GM18526 (cell line): ENCODE measurements around the gene NOP10.
A peak's percentile ranks its signal among the peaks of the same experiment; 100 is the strongest.

ENCODE experiments used
- POLR2A ChIP-seq: IDR thresholded peaks from 3 replicates; pipeline ENCODE4 v1.6.1; 2011; ENCODE audit not compliant: insufficient read length; ENCODE audit errors: extremely low read depth

Gene NOP10

GRCh38 chr15:34360298-34360697 is 17.4 kb upstream of the NOP10 start:
- no peak for TF ChIP-seq POLR2A

- TF ChIP-seq POLR2A: no peak
These were observed 16.5 kb upstream of the NOP10 start for GRCh38 chr15:34359416-34359815.

GRCh38 chr15:34358948-34359347 is 16.0 kb upstream of the NOP10 start:
- no peak for TF ChIP-seq POLR2A

- no peak for TF ChIP-seq POLR2A
These were observed 15.4 kb upstream of the NOP10 start for GRCh38 chr15:34358367-34358766.

GRCh38 chr15:34357653-34358052 is 14.7 kb upstream of the NOP10 start:
- no peak for TF ChIP-seq POLR2A

GRCh38 chr15:34355241-34355640 is 12.3 kb upstream of the NOP10 start:
- no peak for TF ChIP-seq POLR2A

GRCh38 chr15:34354286-34354685 is 11.3 kb upstream of the NOP10 start:
- no peak for TF ChIP-seq POLR2A

GRCh38 chr15:34353627-34354026 is 10.7 kb upstream of the NOP10 start:
- TF ChIP-seq POLR2A: no peak

GRCh38 chr15:34349769-34350168 is 6.8 kb upstream of the NOP10 start:
- TF ChIP-seq POLR2A: no peak

GRCh38 chr15:34348735-34349300 is 5.9 kb upstream of the NOP10 start:
- TF ChIP-seq POLR2A: no peak

GRCh38 chr15:34347951-34348638 is 5.2 kb upstream of the NOP10 start:
- TF ChIP-seq POLR2A: no peak

GRCh38 chr15:34341381-34342212 is 1.3 kb downstream of the NOP10 start:
- no peak for TF ChIP-seq POLR2A

GRCh38 chr15:34339946-34340345 is 3.0 kb downstream of the NOP10 start:
- no peak for TF ChIP-seq POLR2A

- TF ChIP-seq POLR2A: no peak
These were observed 4.6 kb downstream of the NOP10 start for GRCh38 chr15:34338347-34338746.

GRCh38 chr15:34337557-34338306 is 5.2 kb downstream of the NOP10 start, which contains the start of gene SLC12A6:
SLC12A6 (minus strand) TSS chr15:34337781; CDS start chr15:34336680, 1,101 bp downstream.
- TF ChIP-seq POLR2A: peak; percentile 62
